Measurements from ENCODE around the gene HECTD4. TPM values are rescaled to one million over a fixed set of nuclear protein-coding genes. Genes with fewer than 3 reads are reported as not detected.

HECTD4 gene
- total and polyA plus RNA-seq, 2 experiments from 2014 or later, result 25.7 to 36.9 TPM

GRCh38 chr12:112418608-112419296 lies 36.5 kb upstream of the HECTD4 start, which contains the start of gene PTPN11:
Gene PTPN11 (plus strand): TSS chr12:112418947. CDS start chr12:112419112, 165 bp downstream.
- Mint-ChIP-seq H3K4me1 (peaks cover 5% of the 10 kb centered on the region), H3K27ac (peak within 1 kb of the TSS; percentile 98), H3K27me3 (ENCODE audit: insufficient read depth, low read depth, poor library complexity) (peaks cover 16% of the 10 kb centered on the region), H3K9me3 (no peaks in the 10 kb centered on the region; the same call in 1 of the 3 replicates), H3K4me3 (peak within 1 kb of the TSS; percentile 97), H3K36me3 (ENCODE audit: low read depth) (peaks cover 4% of the 10 kb centered on the region; the same call in 1 of the 3 replicates)
- Histone ChIP-seq H3K79me2 (replicated peaks; ENCODE audit: insufficient read depth) (peaks cover 55% of the 10 kb centered on the region), H3K36me3 (ENCODE audit: insufficient read depth) (no peaks in the 10 kb centered on the region), H3K27me3 (ENCODE audit: insufficient read depth) (no peaks in the 10 kb centered on the region), H3K4me3 (peak within 1 kb of the TSS; percentile 100), H3K4me2 (peak within 1 kb of the TSS; percentile 93), H3F3A (replicated peaks; ENCODE audit: low read depth) (peaks cover 17% of the 10 kb centered on the region; the same call in 1 of the 2 replicates), H3K4me1 (ENCODE audit: insufficient read depth) (peaks cover 16% of the 10 kb centered on the region; the same call in 1 of the 2 replicates), H4K20me1 (replicated peaks; ENCODE audit: insufficient read depth) (peaks cover 22% of the 10 kb centered on the region), H2AFZ (peak within 1 kb of the TSS; percentile 97), H3K27ac (ENCODE audit: low read depth) (peak within 1 kb of the TSS; percentile 99), H3K9me2 (ENCODE audit: insufficient read depth) (no peaks in the 10 kb centered on the region)
- no peak for TF ChIP-seq EZH2phosphoT487 (IDR thresholded peaks at IDR 0.05; ENCODE audit: unreplicated experiment)
- TF ChIP-seq, protein P1, sequence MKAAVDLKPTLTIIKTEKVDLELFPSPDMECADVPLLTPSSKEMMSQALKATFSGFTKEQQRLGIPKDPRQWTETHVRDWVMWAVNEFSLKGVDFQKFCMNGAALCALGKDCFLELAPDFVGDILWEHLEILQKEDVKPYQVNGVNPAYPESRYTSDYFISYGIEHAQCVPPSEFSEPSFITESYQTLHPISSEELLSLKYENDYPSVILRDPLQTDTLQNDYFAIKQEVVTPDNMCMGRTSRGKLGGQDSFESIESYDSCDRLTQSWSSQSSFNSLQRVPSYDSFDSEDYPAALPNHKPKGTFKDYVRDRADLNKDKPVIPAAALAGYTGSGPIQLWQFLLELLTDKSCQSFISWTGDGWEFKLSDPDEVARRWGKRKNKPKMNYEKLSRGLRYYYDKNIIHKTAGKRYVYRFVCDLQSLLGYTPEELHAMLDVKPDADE (IDR thresholded peaks at IDR 0.05), result peak; percentile 87
- TF ChIP-seq STAT1 (IDR thresholded peaks at IDR 0.05; ENCODE audit: unreplicated experiment), result no peak
- TF ChIP-seq CREB1 (CRISPR knock-in tag; IDR thresholded peaks at IDR 0.05; ENCODE audit: low read depth), result peak; percentile 99
- peak; percentile 56 to 62 for TF ChIP-seq CTCF (conservative IDR thresholded peaks at IDR 0.05; ENCODE audit: low read depth in 2 of 2)
- no peak for TF ChIP-seq EZH2 (IDR thresholded peaks at IDR 0.05; ENCODE audit: low read depth, unreplicated experiment)
- peak; percentile 96 for TF ChIP-seq POLR2AphosphoS5 (IDR thresholded peaks at IDR 0.05; ENCODE audit: low read depth)
- DNase-seq (ENCODE audit: low spot score), result peak; percentile 88
- peak; percentile 83 for ATAC-seq

- Histone ChIP-seq H3K4me3 (peak overlapping the region; percentile 100), H2AFZ (peak overlapping the region; percentile 97), H3K27ac (ENCODE audit: low read depth) (peak overlapping the region; percentile 99)
Measured at GRCh38 chr12:112418273-112418607, 36.0 kb upstream of the HECTD4 start.

More at GRCh38 chr12:112418273-112418607, 36.0 kb upstream of the HECTD4 start:
- Histone ChIP-seq H3K36me3 (ENCODE audit: insufficient read depth) (no peaks in the 10 kb centered on the region), H3K27me3 (ENCODE audit: insufficient read depth) (no peaks in the 10 kb centered on the region), H3K79me2 (replicated peaks; ENCODE audit: insufficient read depth) (peaks cover 50% of the 10 kb centered on the region), H4K20me1 (replicated peaks; ENCODE audit: insufficient read depth) (peaks cover 20% of the 10 kb centered on the region; the same call in 1 of the 2 replicates), H3F3A (replicated peaks; ENCODE audit: low read depth) (peaks cover 17% of the 10 kb centered on the region; the same call in 1 of the 2 replicates), H3K4me1 (ENCODE audit: insufficient read depth) (peaks cover 16% of the 10 kb centered on the region; the same call in 1 of the 2 replicates), H3K4me2 (peak overlapping the region; percentile 93), H3K9me2 (ENCODE audit: insufficient read depth) (no peaks in the 10 kb centered on the region)
- H3K27me3 Mint-ChIP-seq (ENCODE audit: insufficient read depth, low read depth, poor library complexity), result peaks cover 16% of the 10 kb centered on the region
- H3K36me3 Mint-ChIP-seq (ENCODE audit: low read depth), result peaks cover 4% of the 10 kb centered on the region; the same call in 1 of the 3 replicates
- peak overlapping the region; percentile 97 for H3K4me3 Mint-ChIP-seq
- H3K9me3 Mint-ChIP-seq, result no peaks in the 10 kb centered on the region; the same call in 1 of the 3 replicates
- DNase-seq (ENCODE audit: low spot score), result no peak
- peak overlapping the region; percentile 97 for H3K27ac Mint-ChIP-seq
- no peak for ATAC-seq
- TF ChIP-seq NANOG (IDR thresholded peaks at IDR 0.05; ENCODE audit: borderline replicate concordance) (no peak), ZNF114 (CRISPR knock-in tag; IDR thresholded peaks at IDR 0.05) (no peak), EZH2 (IDR thresholded peaks at IDR 0.05; ENCODE audit: low read depth, unreplicated experiment) (no peak), ZNF331 (CRISPR knock-in tag; IDR thresholded peaks at IDR 0.05; ENCODE audit: low read depth) (no peak), ZNF462 (CRISPR knock-in tag; IDR thresholded peaks at IDR 0.05) (no peak)
- H3K4me1 Mint-ChIP-seq, result peaks cover 5% of the 10 kb centered on the region

Data from GM23338 (cell line).